HG03378 (cell line): ENCODE results near the gene BLCAP.

Experiments
- ATAC-seq: cut with Tn5 transposase; IDR thresholded peaks from one replicate; pipeline ENCODE4 v1.9.1; 2021; ENCODE audit warnings: mild to moderate bottlenecking, moderate library complexity; ENCODE audit not compliant: unreplicated experiment

BLCAP gene

DNA sequence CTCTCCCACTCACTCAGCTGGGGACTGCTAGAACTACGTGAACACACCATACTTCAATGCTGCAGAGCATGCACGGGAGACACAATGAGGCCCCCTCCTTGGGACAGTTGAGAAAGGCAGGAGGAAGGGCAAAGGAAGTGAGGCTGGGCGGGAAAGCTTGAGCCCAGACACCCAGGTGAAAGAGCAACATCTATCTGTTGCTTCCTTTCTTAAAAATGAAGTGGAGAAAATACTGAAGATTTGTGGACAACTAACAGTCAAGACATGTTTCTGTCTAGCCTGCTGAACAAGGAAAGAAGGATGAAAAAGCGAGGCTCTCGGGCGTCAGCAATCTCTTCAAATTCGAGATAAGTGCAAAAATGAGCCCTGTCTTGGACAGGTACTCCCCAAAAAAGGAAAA lies 9.6 kb downstream of the BLCAP start:
- ATAC-seq = no peak

DNA sequence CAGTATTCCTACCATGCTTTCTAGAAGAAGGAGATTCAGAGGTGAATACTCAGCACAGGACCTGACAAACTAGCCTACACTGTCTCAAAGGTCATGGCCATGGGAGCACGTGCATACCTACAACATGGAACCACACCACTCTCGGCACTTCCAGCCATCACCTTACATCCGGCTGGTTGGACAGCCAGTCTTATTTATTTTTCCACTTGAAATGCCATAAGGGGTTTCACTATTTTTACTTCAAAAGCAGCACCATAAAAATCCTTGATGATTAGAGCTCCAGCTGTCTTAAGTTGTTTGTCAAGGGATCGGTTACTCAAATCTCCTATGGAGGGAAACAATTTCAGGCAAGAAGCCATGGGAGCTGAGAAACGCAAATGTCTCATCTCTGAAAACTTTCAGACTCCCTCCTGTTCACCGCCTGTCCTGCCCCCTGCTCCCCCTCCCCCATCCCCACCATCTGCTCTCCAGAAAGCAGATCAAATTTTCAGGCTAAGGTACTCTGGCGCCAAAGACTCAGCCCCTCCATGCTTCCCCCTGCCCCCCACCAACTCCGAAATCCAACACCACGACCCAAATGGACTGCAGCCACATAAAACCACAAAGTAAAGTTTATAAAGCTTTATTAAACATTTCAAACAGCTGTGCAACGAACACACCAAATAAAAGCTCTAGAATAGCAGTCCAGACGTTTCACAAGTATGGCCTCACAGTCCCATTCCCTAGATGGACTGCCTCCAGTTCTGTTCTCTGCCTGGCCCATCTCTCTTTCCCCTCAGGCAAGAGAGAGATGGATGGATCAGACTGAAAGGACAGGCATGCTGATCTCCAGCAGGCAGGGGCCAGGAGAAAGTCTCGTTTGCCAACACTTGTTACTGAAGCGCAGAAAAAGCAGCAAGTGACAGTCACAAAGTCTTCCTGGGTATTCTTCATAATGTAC lies 10.6 kb downstream of the BLCAP start:
- no peak for ATAC-seq

DNA sequence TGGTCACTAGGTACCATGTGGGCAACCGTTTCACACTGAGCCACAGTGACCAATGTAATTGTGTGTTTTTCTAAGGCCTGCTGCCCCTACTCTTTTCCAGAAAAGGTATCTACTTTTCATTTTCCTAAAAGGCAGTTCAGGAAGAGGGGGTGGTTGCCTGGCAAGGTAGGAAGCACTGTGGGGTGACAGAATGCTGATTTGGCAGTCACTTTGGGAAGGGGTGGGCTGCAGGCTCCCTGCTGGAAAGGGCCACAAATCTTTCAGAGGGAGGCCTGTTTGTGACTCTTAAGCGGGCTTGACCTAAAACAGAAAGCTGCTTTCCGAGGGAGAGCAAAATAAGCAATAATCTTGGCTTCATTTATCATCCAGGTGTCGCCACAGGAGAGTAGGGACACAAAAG lies 11.8 kb downstream of the BLCAP start:
- no peak for ATAC-seq

DNA sequence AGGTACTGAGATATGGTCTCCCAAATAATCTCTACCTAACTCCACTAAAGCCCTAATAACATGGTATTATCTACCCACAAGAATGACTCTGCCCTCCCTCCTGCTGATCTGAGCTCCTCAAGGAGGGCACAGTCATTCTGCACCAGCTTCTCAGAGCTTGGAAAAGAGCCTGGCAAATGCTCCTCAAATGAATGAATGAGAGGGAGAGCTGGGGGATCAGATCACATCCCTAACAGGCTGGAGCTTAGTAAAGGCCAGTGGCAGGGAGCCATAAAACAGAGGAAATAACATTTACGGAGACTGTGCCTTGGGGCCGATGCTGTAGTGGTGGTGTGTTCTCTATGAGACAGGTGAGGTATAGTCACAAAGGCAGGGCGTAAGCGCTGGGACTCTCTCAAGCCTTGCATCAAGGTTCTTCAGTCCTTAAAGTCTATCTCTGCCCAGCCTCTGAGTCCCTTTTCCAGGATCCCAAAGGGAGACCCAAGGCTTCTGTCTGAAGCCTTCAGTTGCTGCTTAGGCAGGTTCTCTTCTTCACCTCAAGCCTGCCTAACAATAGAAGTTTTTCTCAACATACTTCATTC lies 13.8 kb downstream of the BLCAP start:
- ATAC-seq = no peak

DNA sequence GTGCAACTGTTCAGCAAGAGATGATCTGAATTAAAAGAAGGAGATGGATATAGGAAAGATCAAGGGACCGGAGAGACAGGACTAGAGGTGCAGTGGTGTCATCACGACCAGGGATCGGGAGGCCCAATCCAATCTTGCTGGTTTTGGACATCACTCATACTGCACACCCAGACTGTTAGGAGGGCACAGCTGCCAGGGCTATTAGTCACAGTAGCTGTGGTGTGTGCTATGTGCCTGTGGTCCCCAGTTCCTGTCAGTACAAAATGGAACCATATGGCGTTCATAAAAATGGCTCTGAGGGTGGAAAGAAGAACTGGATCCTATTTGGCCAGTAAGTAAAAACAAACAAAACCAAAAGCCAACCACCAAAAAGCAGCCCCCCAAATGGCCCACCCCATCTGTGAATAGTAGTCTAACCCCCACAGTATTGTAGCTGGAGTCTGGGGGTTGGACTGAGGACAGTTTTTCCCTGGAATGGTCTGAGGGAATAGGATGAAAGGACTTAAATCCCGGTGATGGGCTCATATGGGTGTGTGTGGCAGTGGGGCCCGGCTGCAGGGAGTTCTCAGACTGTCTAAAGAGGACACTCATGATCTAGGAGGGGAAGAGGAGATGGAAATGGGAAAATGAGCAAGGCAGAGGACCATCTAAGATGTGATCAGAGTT lies 15.9 kb downstream of the BLCAP start:
- no peak for ATAC-seq

DNA sequence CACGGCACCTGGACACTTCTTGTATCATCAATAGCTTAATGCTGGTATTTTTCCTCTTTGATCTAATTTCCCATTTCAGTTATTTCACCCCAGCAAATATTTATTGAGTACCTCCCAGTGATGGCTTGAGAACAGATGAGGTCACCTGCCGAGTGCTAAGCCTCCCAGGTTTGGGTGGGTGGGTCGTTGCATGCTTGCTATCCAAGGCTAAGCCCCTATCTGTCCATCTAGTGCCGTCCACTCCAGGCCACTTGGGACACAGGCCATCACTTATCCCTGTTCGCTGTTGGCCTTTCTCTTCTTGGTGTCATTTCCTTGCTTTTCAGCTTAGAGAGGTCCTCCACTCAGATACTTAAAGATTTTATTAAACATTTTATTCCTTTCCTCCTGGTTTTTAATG lies 17.4 kb downstream of the BLCAP start:
- no peak for ATAC-seq

DNA sequence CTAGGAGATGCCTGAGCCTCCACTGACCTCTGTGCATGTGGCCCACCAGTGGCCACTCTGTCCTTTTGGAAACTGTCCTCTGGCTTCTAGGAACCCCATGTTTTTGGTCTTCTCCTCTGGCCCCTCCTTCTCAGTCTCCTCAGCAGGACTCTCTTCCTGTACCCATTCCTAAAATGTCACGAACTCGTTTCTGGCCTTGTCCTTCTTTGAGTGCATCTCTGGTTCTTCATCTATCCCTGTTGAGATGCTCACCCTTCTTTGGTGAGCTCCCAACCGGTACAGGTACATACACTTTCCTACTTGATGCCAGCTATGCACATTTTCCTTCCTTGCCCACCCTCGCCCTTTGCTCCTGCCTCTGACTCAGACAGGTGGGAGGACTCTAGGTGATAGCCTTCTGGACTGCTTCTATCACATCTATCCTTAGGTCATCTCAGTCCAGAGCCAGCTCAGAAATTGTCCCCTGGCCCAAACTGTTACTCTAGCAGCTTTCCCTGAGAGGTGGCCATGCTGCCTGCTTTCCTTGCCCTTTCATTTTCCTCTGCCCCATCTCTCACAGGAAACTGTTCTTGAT lies 21.4 kb downstream of the BLCAP start:
- ATAC-seq = no peak

DNA sequence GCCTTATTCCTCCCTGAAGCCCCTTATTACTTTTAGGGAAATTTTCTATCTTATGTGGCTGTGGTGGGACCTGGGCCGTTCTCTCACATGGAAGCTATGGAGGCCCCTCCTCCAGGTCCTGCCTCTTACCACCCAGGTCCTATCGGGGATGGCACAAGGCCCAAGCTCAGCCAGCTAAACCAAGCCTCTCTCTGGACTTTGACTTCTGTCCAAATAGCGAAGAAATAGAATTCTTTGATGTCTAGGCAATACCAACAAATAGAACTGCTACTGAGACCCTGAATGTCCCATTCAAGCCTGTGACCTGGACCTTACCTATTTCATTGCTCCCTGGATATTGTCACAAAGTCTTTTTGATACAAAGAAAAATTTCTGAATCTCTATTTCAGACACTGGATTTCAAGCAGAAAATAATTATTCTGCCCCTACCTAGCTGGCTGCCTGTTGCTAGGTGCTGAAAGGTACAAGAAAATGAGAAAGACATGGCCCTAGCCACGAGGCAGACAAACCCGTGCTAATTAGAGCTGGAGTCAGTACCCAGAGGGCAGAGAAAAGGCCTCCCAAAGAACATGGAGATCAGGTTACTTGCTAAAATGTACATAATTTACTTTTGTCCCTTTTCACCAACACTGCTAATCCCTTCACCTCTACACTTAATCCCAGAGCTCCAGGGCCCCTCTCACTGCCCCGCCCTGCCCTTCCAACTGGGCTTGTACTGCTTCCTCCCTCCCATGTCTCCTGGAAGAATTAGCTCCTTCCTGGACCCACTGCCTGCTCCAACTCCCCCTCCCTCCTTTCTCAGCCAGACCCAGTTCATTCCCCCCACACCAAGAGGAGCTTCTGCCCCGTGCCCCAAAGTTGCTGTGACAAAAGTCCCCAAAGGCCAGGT lies 22.2 kb downstream of the BLCAP start:
- ATAC-seq = no peak

DNA sequence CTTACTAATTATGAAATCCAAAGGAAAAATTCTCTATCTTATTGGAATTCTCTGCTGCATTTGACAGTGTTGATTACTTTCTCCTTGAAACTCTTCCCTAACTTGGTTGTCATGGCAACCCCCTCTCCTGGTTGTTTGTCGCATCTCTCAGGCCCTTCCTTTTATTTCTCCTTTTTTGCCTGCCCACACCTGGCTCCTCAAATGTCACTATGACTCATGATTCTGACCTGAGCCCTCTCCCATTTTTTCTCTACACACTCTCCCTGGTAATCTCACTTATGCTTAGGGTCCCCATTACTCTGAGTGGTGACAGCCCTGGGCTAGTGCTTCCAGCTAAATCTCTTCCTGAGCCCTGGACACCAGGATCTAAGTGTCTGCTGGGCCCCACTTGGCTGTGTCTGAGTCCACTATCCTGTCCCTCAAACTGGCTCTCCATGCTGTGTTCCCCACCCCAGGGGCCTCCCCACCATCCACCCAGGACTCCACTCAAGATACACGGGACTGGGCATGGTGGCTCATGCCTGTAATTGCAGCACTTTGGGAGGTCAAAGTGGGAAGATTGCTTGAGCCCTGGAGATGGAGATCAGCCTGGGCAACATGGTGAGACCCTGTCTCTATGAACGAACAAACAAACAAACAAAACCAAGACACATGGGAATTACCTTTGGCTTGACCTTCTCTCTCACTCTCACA lies 23.1 kb downstream of the BLCAP start:
- ATAC-seq = no peak

DNA sequence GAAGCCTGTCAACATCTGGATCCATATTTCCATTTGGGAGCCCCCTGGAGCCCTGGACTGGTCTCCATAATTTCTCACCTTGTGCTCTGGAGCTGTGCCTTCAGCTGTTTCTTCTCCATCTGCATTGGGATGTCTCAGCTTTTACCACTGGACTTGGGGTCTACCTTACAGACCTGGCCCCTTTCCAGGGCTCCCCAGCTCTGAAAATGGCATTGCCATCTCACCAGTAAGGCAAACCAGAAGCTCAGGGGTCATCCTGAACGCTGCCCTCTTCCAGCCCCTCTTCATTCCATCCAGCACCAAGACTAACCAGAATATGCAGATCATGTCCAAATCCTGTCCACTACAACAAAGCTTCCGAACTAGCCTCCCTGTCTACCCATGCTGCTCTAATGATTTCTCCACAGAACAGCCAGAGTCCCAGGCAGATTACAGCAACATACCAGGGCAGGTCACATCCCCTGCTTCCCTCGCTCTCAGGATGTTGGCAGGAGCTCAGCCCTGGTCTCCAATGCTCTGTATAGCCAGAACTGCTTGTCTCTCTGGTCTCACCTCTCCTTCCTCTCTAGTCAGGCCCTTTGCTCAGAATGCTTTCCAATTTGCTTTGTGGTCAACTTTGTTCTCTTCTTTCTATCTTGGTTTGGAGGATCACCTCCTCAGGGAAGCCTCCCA lies 24.3 kb downstream of the BLCAP start:
- ATAC-seq = no peak

DNA sequence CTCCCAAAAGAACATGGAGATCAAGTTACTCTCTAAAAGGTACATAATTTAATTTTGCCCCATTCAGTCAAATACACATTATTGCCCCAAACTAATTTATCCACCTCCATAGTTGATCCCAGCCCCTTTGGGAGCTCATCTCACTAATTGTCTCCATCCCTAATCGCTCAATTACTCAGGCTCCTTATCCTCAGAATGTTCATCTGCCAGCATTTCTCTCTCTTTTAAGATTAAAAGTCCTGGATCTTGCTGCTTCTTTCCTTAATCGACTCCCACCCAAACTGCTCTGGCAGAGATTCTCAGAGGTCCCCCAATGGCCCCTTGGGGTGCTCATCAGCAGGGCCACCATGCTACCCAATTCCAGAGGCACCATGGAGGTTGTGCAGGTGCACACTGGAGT lies 25.0 kb downstream of the BLCAP start:
- ATAC-seq = no peak

DNA sequence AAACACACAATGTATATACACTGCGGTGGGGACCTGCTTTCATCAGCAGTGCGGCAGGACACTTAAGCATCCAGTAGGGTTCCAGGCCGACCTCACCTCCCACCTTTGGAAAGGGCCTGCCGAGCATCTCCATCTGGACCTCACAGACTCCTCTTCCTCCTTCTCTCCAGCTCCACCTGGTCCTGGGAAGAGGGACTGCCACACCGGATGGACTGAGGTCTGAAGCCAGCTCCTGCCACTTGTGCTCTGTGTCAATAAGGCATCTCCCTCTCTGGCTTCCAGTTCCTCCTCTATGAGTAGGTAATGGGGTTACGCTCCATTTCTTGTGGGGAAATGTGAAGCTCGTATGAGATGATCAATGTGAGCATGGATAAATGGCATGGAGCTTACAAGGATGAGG lies 25.7 kb downstream of the BLCAP start:
- ATAC-seq = no peak

DNA sequence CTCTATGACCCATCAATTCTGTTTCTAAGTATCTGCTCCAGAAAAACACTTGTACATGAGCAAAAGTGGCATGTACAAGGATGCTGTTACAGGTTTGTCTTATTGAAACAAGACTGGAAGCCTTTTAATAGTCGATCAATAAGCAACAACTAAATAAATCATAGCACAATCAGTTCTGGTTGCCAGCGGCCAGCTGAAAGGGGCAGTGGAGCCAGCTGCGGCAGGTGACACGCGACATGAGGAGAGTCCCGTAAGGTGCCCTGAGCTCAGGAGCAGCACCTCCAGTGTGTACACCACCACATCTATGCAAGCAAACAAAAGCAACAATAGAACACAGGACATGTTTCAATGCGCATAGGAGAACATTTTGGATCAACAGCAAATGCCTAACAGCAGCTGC lies 27.4 kb downstream of the BLCAP start:
- no peak for ATAC-seq

DNA sequence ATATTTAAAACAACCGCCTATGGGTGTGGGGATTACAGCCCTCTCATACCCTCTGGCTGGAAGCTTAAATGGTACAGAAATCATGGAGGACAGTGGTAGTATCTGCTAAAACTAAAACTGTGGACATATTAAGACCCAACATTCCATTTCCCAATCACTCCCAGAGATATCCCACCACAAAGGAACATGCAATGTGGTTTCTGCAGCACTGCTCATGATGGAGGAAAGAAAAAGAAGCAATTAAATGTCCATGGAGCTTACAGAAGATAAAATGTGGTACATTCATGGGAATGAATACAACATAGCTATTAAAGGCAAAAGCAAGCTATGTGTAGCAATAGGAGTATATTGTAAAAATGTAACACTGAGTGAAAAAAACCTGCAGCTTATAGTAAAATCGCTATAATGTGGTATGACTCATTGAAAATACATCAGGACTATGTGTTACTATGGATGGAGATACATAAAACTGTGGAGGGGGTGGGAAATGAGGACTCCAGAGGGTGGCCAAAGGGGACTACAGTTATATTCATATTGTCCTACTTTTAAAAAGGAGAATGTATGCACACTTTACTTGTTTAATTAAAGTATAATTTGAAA lies 29.5 kb downstream of the BLCAP start:
- ATAC-seq = no peak

DNA sequence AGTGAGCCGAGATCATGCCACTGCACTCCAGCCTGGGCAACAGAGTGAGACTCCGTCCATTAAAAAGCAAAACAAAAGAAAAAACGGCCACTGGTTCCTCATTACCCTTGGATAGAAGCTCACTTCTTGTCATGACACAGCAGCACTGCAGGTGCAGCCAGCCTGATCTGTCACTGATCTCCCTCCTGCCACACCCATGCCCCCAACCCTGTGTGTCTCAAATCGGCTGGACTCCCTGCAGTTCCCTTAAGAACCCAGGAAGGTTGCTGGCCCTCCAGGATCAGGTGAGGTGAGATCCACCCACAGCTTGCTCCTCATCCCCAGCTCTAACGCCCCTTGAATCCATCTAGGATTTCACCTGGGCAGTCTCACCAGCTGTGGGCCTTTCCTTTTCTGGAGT lies 32.9 kb downstream of the BLCAP start:
- no peak for ATAC-seq

DNA sequence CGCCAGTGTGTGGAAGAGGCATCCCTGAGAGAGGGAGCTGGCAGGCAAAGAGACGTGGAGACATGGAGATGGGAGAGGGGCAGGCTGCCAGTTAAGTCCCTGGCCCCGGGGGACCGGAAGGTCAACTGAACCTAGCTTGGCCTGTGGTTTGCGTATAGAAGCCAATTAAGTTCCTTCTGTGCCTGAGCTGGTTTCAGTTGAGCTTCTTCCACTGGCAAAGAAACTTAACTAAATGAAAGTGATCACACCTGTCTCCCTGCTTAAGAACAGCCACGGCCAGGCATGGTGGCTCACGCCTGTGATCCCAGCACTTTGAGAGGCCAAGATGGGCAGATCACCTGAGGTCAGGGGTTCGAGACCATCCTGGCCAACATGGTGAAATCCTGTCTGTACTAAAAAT lies 33.4 kb downstream of the BLCAP start:
- no peak for ATAC-seq

DNA sequence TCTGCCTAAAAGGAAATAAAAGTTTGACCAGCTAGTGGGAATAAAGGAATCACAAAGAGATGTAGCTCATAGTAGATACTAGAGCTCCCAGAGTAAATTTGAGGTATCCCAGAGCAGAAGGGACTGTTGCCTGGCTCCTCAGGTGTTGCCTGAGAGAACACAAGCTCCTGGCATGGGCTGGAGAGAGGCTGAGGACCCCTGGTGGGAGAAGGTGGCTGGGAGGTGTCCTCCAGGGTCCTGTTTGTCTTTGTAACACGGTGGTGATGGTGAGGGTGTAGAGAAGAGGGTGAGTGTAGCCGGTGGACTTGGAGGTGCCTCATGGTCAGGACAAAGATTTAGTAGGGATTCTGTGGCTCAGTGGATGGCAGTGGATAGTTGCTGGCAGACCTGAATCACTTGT lies 34.7 kb downstream of the BLCAP start:
- no peak for ATAC-seq

DNA sequence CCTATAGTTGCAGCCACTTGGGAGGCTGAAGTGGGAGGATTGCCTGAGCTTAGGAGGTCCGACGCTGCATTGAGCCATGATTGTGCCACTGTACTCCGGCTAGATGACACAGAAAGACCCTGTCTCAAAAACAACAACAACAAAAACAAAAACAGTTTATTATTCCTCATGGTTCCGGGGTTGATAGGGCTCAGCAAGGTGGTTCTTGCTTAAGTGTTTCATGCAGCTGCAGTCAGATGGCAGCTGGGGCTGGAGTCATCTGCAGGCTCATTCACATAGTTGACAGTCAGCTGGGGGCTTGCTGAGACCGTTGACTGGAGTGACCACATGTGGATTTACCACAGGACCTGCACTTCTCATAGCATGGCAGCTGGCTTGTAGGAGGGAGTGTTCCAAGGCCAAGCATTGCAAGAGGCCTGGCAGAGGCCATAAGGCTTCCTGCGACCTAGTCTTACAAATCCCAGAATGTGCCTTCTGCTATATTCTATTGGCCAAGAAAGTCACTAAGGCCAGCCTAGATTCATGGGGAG lies 35.5 kb downstream of the BLCAP start:
- ATAC-seq = no peak
